GM15510 (cell line): ENCODE measurements around the gene SLC36A4.

Experiments
- POLR2A ChIP-seq: IDR thresholded peaks from 3 replicates; pipeline ENCODE4 v1.6.1; 2011; ENCODE audit warnings: borderline replicate concordance; ENCODE audit not compliant: insufficient read length; ENCODE audit errors: extremely low read depth

The SLC36A4 gene

DNA sequence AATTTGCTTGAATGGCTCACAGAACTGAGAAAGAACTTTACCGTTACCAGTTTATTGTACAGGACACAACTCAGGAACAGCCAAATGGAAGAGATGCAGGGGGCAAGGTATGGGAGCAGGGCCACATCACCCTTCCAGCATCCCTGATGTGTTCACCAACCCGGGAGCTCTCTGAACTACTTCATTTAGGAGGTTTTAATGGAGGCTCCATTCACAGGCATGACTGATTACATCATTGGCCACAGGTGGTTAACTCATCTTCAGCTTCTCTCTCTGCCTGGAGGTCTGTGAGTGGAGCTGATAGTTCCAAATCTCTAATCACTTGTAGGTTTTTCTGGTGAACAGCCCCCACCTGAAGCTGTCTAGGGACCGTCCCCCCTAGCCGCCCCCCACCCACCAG, 83.5 kb downstream of the SLC36A4 start:
- no peak for TF ChIP-seq POLR2A

DNA sequence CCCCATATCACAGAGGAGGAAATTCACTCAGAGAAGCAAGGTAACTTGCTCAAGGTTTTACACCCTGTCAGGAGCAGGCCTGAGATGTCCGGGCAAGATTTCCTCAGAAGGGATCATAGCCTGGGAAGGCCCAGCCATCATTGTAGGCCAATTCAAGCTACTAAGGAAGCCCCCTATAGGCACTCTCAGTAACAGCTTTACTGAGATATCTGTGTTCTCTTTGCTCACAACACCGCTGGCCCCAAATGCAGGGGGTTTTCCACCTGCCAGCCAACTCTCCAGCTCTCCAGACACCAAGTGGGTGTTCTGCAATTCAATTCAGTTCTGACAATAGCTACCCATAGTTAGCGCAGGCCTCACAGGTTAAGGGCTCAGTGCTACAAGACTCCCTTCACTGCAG, 84.0 kb downstream of the SLC36A4 start:
- TF ChIP-seq POLR2A: no peak

DNA sequence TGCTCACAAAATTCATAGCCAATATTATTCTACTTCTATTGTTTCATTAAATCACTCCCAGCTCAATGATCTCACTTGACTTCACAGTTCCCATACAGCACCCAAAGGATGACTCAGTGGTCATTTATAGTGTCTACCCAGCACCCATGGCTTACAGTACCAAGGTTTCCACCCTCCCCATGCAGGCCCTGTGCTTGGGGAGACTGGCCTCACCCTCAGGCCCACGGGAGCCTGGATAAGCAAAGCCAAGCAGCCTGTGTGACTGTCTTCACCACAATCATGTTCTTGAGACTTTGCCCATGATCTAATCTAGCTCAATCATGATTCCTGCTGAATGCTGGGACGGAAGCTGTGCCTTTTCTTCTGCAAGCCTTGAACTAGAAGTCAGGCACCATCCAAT, 97.6 kb downstream of the SLC36A4 start:
- TF ChIP-seq POLR2A: no peak

DNA sequence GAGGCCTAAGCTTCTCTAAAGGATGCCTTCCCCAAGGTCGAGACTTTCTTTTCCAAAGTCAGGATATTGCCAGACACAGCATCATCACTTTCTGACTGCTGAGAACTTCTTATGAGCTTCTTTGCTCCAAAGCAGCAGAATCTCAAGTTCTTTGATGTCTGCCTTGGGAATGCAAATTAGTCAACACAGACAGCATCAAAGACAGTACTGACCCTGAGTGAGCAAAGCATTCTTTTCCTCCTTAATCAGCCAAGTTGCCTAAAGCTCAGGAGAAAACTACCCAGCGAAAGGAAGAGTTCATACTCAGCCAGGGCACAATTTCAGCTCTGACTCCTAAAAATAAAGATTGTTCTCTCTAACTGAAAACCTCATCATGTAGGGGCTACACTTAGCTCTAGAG, 98.0 kb downstream of the SLC36A4 start:
- TF ChIP-seq POLR2A: no peak
